Subcutaneous abdominal adipose tissue (tissue), 5 donors: ENCODE data around the gene SEMA3E.

Experiments used
- H3K27ac ChIP-seq: one replicate; pipeline ENCODE4 v1.7.0; 2013; ENCODE audit warnings: low read depth, mild to moderate bottlenecking, inconsistent platforms, low read length, moderate library complexity
- H3K27me3 ChIP-seq, 5 donors: one replicate each; pipeline ENCODE4 v1.7.0; 2013; ENCODE audit warnings: low read length in 5 of 5, inconsistent platforms in 1 of 5; ENCODE audit not compliant: control insufficient read depth in 5 of 5, insufficient read depth in 4 of 5
- H3K36me3 ChIP-seq, 5 donors: one replicate each; pipeline ENCODE4 v1.7.0; 2013; ENCODE audit warnings: low read length in 5 of 5; ENCODE audit not compliant: control insufficient read depth in 5 of 5, insufficient read depth in 5 of 5
- H3K4me1 ChIP-seq, 5 donors: one replicate each; pipeline ENCODE4 v1.7.0; 2013; ENCODE audit warnings: low read length in 5 of 5, mild to moderate bottlenecking in 3 of 5, moderate library complexity in 1 of 5; ENCODE audit not compliant: control insufficient read depth in 5 of 5, insufficient read depth in 5 of 5
- H3K4me3 ChIP-seq, 5 donors: one replicate each; pipeline ENCODE4 v1.7.0; 2013; ENCODE audit warnings: low read length in 5 of 5, low read depth in 1 of 5
- H3K9ac ChIP-seq, 5 donors: one replicate each; pipeline ENCODE4 v1.7.0; 2013; ENCODE audit warnings: low read length in 5 of 5, mild to moderate bottlenecking in 4 of 5, moderate library complexity in 3 of 5
- H3K9me3 ChIP-seq, 5 donors: one replicate each; pipeline ENCODE4 v1.7.0; 2013; ENCODE audit warnings: low read length in 5 of 5; ENCODE audit not compliant: control insufficient read depth in 5 of 5
- donor health status: healthy.
- donor health status: healthy.
- donor health status: healthy.
- donor health status: healthy.
- donor health status: healthy.

The SEMA3E gene

GRCh38 chr7:83610649-83611304, 38.2 kb downstream of the SEMA3E start:
- Histone ChIP-seq H3K36me3 (no peaks in the 10 kb centered on the region), H3K4me3 (no peak overlapping the region), H3K27ac (no peak overlapping the region), H3K4me1 (no peaks in the 10 kb centered on the region), H3K9me3 (no peaks in the 10 kb centered on the region), H3K9ac (no peak overlapping the region), H3K27me3 (no peaks in the 10 kb centered on the region)

GRCh38 chr7:83608716-83609115, 40.2 kb downstream of the SEMA3E start:
- H3K36me3 ChIP-seq = no peaks in the 10 kb centered on the region
- H3K4me3 ChIP-seq = no peak overlapping the region
- no peak overlapping the region for H3K9ac ChIP-seq
- H3K9me3 ChIP-seq = no peaks in the 10 kb centered on the region
- H3K4me1 ChIP-seq = no peaks in the 10 kb centered on the region
- no peaks in the 10 kb centered on the region for H3K27me3 ChIP-seq
- no peak overlapping the region for H3K27ac ChIP-seq

GRCh38 chr7:83603649-83604048, 45.3 kb downstream of the SEMA3E start:
- Histone ChIP-seq H3K4me1 (no peaks in the 10 kb centered on the region), H3K9me3 (peaks cover 0 to 2% (median 0%) of the 10 kb centered on the region in 5 donors), H3K27me3 (no peaks in the 10 kb centered on the region), H3K36me3 (no peaks in the 10 kb centered on the region), H3K27ac (no peak overlapping the region), H3K9ac (no peak overlapping the region), H3K4me3 (no peak overlapping the region)

- H3K27ac ChIP-seq = no peak overlapping the region
- H3K4me3 ChIP-seq = no peak overlapping the region
- H3K36me3 ChIP-seq = no peaks in the 10 kb centered on the region
- no peaks in the 10 kb centered on the region for H3K4me1 ChIP-seq
- peaks cover 0 to 2% (median 0%) of the 10 kb centered on the region in 5 donors for H3K9me3 ChIP-seq
- no peaks in the 10 kb centered on the region for H3K27me3 ChIP-seq
- no peak overlapping the region for H3K9ac ChIP-seq
These were observed 49.8 kb downstream of the SEMA3E start for GRCh38 chr7:83599131-83599530.

- Histone ChIP-seq H3K27me3 (no peaks in the 10 kb centered on the region), H3K4me3 (no peak overlapping the region), H3K9ac (no peak overlapping the region), H3K4me1 (no peaks in the 10 kb centered on the region), H3K27ac (no peak overlapping the region), H3K9me3 (no peaks in the 10 kb centered on the region), H3K36me3 (no peaks in the 10 kb centered on the region)
These were observed 54.9 kb downstream of the SEMA3E start for GRCh38 chr7:83593921-83594475.

- H3K27me3 ChIP-seq = no peaks in the 10 kb centered on the region
- H3K36me3 ChIP-seq = no peaks in the 10 kb centered on the region
- H3K4me1 ChIP-seq = no peaks in the 10 kb centered on the region
- no peak overlapping the region for H3K9ac ChIP-seq
- no peak overlapping the region for H3K4me3 ChIP-seq
- no peak overlapping the region for H3K27ac ChIP-seq
- no peaks in the 10 kb centered on the region for H3K9me3 ChIP-seq
These were observed 60.2 kb downstream of the SEMA3E start for GRCh38 chr7:83588602-83589240.

- Histone ChIP-seq H3K27ac (no peak overlapping the region), H3K4me3 (no peak overlapping the region), H3K4me1 (no peaks in the 10 kb centered on the region)
These were observed 62.7 kb downstream of the SEMA3E start for GRCh38 chr7:83586281-83586680.

GRCh38 chr7:83581667-83582435, 67.1 kb downstream of the SEMA3E start:
- Histone ChIP-seq H3K4me1 (no peaks in the 10 kb centered on the region), H3K27me3 (no peaks in the 10 kb centered on the region), H3K36me3 (no peaks in the 10 kb centered on the region), H3K27ac (no peak overlapping the region), H3K9ac (no peak overlapping the region), H3K4me3 (no peak overlapping the region), H3K9me3 (no peaks in the 10 kb centered on the region)

More at GRCh38 chr7:83586281-83586680, 62.7 kb downstream of the SEMA3E start:
- Histone ChIP-seq H3K9ac (no peak overlapping the region), H3K9me3 (no peaks in the 10 kb centered on the region), H3K36me3 (no peaks in the 10 kb centered on the region), H3K27me3 (no peaks in the 10 kb centered on the region)

- Histone ChIP-seq H3K9ac (no peak overlapping the region), H3K36me3 (no peaks in the 10 kb centered on the region), H3K27me3 (no peaks in the 10 kb centered on the region), H3K4me3 (no peak overlapping the region), H3K27ac (no peak overlapping the region), H3K4me1 (no peaks in the 10 kb centered on the region), H3K9me3 (no peaks in the 10 kb centered on the region)
These were observed 69.2 kb downstream of the SEMA3E start for GRCh38 chr7:83579740-83580139.

GRCh38 chr7:83575436-83575835, 73.5 kb downstream of the SEMA3E start:
- no peaks in the 10 kb centered on the region for H3K9me3 ChIP-seq
- no peak overlapping the region for H3K9ac ChIP-seq
- H3K27ac ChIP-seq = no peak overlapping the region
- H3K4me1 ChIP-seq = no peaks in the 10 kb centered on the region
- no peaks in the 10 kb centered on the region for H3K27me3 ChIP-seq
- H3K36me3 ChIP-seq = no peaks in the 10 kb centered on the region
- no peak overlapping the region for H3K4me3 ChIP-seq
